LNCAP (cell line): ENCODE measurements around the gene TRIM46.

Source experiments
- TF ChIP-seq, protein P1 (sequence below): fragments of 450-650 bp; IDR thresholded peaks from 2 replicates; pipeline ENCODE4 v1.5.1; 2017; ENCODE audit warnings: mild to moderate bottlenecking

Gene TRIM46

DNA sequence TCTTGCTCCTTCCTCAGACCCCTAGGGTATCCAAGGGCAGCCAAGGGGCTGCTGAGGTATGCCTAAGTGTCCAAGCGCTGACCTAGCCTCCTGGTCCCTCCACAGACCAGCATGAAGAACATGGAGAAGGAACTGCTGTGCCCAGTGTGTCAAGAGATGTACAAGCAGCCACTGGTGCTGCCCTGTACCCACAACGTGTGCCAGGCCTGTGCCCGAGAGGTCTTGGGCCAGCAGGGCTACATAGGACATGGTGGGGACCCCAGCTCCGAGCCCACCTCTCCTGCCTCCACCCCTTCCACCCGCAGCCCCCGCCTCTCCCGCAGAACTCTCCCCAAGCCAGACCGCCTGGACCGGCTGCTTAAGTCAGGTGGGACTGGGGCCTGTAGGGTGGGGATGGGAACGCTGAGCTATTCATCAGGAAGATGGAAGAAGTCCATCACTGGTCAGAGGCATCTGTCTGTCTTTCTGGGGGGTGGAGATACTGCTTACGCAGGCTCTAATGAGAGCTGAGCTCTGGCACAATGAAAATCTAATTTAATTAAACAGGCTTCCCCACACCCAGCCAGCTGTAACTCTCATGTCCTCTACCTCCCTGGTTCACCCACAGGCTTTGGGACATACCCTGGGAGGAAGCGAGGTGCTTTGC is 1.8 kb downstream of the TRIM46 start:
- TF ChIP-seq, protein P1, sequence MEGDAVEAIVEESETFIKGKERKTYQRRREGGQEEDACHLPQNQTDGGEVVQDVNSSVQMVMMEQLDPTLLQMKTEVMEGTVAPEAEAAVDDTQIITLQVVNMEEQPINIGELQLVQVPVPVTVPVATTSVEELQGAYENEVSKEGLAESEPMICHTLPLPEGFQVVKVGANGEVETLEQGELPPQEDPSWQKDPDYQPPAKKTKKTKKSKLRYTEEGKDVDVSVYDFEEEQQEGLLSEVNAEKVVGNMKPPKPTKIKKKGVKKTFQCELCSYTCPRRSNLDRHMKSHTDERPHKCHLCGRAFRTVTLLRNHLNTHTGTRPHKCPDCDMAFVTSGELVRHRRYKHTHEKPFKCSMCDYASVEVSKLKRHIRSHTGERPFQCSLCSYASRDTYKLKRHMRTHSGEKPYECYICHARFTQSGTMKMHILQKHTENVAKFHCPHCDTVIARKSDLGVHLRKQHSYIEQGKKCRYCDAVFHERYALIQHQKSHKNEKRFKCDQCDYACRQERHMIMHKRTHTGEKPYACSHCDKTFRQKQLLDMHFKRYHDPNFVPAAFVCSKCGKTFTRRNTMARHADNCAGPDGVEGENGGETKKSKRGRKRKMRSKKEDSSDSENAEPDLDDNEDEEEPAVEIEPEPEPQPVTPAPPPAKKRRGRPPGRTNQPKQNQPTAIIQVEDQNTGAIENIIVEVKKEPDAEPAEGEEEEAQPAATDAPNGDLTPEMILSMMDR = no peak

DNA sequence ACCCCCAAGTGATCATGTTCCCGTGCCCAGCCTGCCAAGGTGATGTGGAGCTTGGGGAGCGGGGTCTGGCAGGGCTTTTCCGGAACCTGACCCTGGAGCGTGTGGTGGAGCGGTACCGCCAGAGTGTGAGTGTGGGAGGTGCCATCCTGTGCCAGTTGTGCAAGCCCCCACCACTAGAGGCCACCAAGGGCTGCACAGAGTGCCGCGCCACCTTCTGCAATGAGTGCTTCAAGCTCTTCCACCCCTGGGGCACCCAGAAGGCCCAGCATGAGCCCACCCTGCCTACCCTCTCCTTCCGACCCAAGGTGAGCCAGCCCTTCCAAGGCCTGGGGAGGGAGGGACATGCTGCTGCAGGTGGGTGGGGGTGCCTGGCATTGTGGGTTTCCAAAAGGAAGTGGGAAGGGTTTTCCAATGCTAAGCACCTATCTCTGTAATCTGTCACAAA is 2.3 kb downstream of the TRIM46 start:
- TF ChIP-seq, protein P1 = no peak

DNA sequence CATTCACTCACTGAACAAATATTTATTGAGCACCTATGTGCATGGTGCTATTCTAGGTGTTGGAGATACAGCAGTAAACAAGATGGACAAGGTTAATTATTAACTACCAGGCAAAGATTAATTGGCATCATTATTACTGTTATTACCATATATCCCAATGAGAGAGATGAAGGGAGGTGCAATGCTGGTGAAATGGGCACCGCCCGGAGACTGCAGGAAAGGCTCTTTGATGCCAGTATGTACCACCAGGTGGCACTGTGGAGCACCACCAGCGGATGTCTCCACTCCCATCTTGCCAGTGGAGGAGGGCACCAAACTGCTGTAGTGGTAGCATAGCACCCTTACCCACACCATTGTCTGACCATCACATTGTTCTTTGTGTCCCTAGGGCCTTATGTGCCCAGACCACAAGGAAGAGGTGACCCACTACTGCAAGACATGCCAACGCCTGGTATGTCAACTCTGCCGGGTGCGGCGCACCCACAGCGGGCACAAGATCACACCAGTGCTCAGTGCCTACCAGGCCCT is 3.0 kb downstream of the TRIM46 start:
- TF ChIP-seq, protein P1 = peak; percentile 98

DNA sequence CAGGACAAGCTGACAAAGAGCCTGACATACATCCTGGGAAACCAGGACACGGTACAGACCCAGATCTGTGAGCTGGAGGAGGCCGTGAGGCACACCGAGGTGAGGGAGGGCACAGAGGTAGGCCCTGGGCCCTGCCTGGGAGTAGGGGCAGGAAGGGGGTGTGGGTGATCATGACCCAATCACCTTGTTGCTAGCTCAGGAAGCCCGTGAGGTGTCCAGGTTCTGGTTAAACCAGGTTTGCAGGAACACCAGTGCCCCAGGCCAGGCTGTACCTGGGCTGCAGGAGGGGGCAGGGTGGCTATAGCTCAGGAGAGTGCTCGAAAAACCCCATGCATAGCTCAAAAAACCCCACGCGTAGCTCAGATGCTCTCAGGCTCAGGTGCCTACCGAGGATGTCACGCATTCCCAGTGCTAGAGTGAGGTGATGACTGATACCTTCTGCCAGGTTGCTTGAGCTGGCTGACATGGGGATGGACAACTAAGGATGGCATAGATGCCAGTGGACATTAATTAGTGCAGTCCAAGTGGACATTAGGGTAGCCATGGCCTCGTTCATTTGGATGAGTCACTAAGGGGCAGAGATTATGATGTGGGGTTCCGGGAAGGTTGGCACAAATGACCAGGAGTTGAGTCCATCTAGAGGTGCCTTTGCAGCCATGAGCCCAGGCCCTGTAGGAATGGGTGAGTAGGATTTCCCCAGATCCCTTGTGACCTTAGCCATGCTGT is 3.7 kb downstream of the TRIM46 start:
- TF ChIP-seq, protein P1 = no peak

DNA sequence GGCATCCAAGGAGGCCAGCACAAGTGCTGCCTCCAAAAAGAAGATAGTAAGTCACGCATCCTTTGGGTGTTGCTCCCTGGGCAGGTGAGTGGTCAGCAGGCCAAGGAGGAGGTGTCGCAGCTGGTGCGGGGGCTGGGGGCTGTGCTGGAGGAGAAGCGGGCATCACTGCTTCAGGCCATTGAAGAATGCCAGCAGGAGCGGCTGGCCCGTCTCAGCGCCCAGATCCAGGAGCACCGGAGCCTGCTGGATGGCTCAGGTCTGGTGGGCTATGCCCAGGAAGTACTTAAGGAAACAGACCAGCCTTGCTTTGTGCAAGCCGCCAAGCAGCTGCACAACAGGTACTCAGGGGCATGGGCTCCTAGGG is 4.3 kb downstream of the TRIM46 start:
- TF ChIP-seq, protein P1 = no peak

DNA sequence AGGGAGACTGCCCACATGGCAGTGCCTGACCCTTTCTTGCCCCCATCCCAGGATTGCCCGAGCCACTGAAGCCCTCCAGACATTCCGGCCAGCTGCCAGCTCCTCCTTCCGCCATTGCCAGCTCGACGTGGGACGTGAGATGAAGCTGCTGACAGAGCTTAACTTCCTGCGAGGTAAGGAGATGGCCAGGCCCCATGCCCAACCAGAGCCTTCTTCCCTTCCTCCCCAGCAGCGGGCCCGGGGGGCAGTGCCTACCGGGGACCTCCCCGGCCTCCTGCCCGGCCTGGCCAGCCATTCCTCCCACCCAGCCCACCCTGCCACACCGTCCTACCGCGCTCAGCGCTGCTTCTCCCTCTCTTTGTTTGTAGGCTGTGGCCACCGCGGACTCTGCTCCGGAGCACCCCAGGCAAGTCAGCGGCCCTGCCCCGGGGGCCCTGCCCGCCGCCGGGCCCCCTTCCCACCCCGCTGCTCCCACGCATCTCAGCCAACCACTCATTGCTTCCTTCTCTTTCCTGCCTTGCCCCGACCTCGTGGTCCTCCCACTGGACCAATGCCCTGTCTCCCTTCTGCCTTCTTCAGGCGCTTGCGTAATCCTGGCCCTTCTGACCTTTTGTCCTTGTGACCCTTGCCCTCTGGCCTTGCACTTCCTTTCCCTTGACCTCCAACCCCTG is 4.9 kb downstream of the TRIM46 start:
- TF ChIP-seq, protein P1 = no peak

DNA sequence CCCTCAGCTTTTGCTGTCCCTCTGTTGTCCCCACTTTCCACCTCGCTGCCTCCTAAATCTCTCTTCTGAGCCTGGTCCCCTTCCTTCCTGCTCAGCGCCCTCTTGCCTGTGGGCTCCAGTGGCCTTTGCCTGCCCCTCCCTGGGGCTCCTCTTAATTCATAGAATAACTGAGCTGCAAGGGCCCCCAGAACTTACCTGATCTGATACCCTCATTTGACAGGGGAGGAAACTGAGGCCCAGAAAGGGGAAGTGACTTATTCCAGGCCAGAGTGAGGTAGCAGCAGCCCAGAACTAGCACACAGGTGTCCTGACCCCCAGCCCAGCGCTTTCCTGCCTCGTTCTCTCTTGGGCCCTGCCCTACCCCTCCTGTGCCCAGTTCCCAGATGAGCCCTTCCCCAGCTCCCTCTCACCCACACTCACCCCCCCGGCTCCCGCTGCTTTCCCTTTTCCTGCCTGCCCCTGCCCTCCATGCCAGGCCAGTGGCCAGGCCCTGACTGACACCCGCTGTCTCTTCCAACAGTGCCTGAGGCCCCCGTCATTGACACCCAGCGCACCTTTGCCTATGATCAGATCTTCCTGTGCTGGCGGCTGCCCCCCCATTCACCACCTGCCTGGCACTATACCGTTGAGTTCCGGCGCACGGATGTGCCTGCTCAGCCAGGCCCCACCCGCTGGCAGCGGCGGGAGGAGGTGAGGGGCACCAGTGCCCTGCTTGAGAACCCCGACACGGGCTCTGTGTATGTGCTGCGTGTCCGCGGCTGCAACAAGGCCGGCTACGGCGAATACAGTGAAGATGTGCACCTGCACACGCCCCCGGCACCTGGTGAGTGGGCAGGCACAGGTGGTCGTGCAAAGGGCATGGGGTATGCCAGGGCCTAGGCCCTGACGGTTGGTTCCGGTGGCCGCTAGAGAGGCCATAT is 5.7 kb downstream of the TRIM46 start:
- TF ChIP-seq, protein P1 = no peak
